IMR-90 (cell line): ENCODE results near the gene RPS10. TPM values are rescaled to one million over a fixed set of nuclear protein-coding genes. Genes with fewer than 3 reads are reported as not detected.

Experiments used
- ATAC-seq: fragments of 200-7000 bp; cut with Tn5 transposase; 2 replicates; pipeline ENCODE4 v1.9.1; 2020; ENCODE audit warnings: low read depth, mild to moderate bottlenecking, moderate library complexity
- BruUV-seq: library from RNA; stranded (reverse); fragments of 400-500 nt; replicated peaks from 2 replicates; lab custom pipeline; 2021; lab: Mats Ljungman, UMichigan
- CTCF ChIA-PET: fragments of 300-600 bp; formaldehyde crosslinking; extraction: SDS; loops from one replicate; lab custom pipeline; 2021; ENCODE audit warnings: antibody characterized with exemption; lab: Yijun Ruan, JAX
- POLR2A ChIA-PET: fragments of 300-600 bp; sonication (Branson Sonifier 250); formaldehyde crosslinking; loops from one replicate; lab custom pipeline; 2022; ENCODE audit warnings: antibody characterized with exemption; ENCODE audit not compliant: unreplicated experiment; lab: Charles Lee
- DNase-seq: peaks from one replicate; pipeline ENCODE4 v3.0.0; 2013
- H2AFZ ChIP-seq: replicated peaks from 2 replicates; pipeline ENCODE3; 2013; ENCODE audit warnings: low read length, mild to moderate bottlenecking; ENCODE audit not compliant: poor library complexity
- H2AK5ac ChIP-seq: 2 replicates; pipeline ENCODE4 v1.6.1; 2013; ENCODE audit warnings: low read depth, low read length, inconsistent platforms
- H2AK9ac ChIP-seq: replicated peaks from 2 replicates; pipeline ENCODE3; 2013; ENCODE audit warnings: mild to moderate bottlenecking, low read depth, low read length, moderate library complexity; ENCODE audit not compliant: poor library complexity
- H2BK120ac ChIP-seq: 2 replicates; pipeline ENCODE4 v1.6.1; 2013; ENCODE audit warnings: low read depth, low read length, inconsistent platforms
- H2BK15ac ChIP-seq: 3 replicates; pipeline ENCODE4 v1.6.1; 2013; ENCODE audit warnings: low read depth, low read length, inconsistent platforms
- H2BK20ac ChIP-seq: 2 replicates; pipeline ENCODE4 v1.6.1; 2013; ENCODE audit warnings: low read depth, mild to moderate bottlenecking, inconsistent platforms, low read length, moderate library complexity
- H2BK5ac ChIP-seq: 2 replicates; pipeline ENCODE4 v1.6.1; 2013; ENCODE audit warnings: mild to moderate bottlenecking, low read depth, low read length, inconsistent platforms; ENCODE audit not compliant: poor library complexity, severe bottlenecking
- H3K14ac ChIP-seq: replicated peaks from 2 replicates; pipeline ENCODE4 v1.6.1; 2013; ENCODE audit warnings: low read depth, low read length, inconsistent platforms
- H3K18ac ChIP-seq: 2 replicates; pipeline ENCODE4 v1.6.1; 2013; ENCODE audit warnings: low read depth, low read length, control low read depth
- H3K23ac ChIP-seq: 2 replicates; pipeline ENCODE4 v1.6.1; 2013; ENCODE audit warnings: low read depth, low read length, inconsistent platforms
- H3K27ac ChIP-seq: 2 replicates; pipeline ENCODE4 v1.5.1; 2013; ENCODE audit warnings: mild to moderate bottlenecking, control low read depth, low read length; ENCODE audit not compliant: insufficient read depth
- H3K27me3 ChIP-seq: 2 replicates; pipeline ENCODE4 v1.6.1; 2013; ENCODE audit warnings: low read length; ENCODE audit not compliant: control insufficient read depth, insufficient read depth
- H3K36me3 ChIP-seq: 2 replicates; pipeline ENCODE4 v1.6.1; 2013; ENCODE audit warnings: low read length, mixed read lengths; ENCODE audit not compliant: control insufficient read depth, insufficient read depth
- H3K4ac ChIP-seq: 2 replicates; pipeline ENCODE4 v1.6.1; 2013; ENCODE audit warnings: low read depth, low read length, inconsistent platforms
- H3K4me1 ChIP-seq: 2 replicates; pipeline ENCODE4 v1.6.1; 2013; ENCODE audit warnings: low read length, mixed read lengths; ENCODE audit not compliant: control insufficient read depth, insufficient read depth
- H3K4me2 ChIP-seq: 2 replicates; pipeline ENCODE4 v1.6.1; 2013; ENCODE audit warnings: low read depth, mild to moderate bottlenecking, control low read depth, low read length, moderate library complexity
- H3K4me3 ChIP-seq: 2 replicates; pipeline ENCODE4 v1.5.1; 2013; ENCODE audit warnings: low read depth, mild to moderate bottlenecking, control low read depth, low read length, moderate library complexity; ENCODE audit not compliant: insufficient read depth
- H3K56ac ChIP-seq: 2 replicates; pipeline ENCODE4 v1.6.1; 2013; ENCODE audit warnings: low read length, inconsistent platforms; ENCODE audit not compliant: insufficient read depth; ENCODE audit errors: extremely low read depth
- H3K79me1 ChIP-seq, 2 experiments: 2 replicates each; pipeline ENCODE4 v1.6.1; 2013; ENCODE audit warnings: low read length in 2 of 2, inconsistent platforms in 1 of 2, low read depth in 1 of 2
- H3K9ac ChIP-seq: 2 replicates; pipeline ENCODE4 v1.6.1; 2013; ENCODE audit warnings: low read depth, low read length, control low read depth
- H3K9me1 ChIP-seq: 2 replicates; pipeline ENCODE4 v1.6.1; 2013; ENCODE audit warnings: low read length, inconsistent platforms; ENCODE audit not compliant: insufficient read depth
- H3K9me3 ChIP-seq: 2 replicates; pipeline ENCODE4 v1.6.1; 2013; ENCODE audit warnings: low read length; ENCODE audit not compliant: control insufficient read depth, insufficient read depth
- H4K20me1 ChIP-seq: 2 replicates; pipeline ENCODE4 v1.6.1; 2013; ENCODE audit warnings: low read length, inconsistent platforms; ENCODE audit not compliant: insufficient read depth
- H4K5ac ChIP-seq: 2 replicates; pipeline ENCODE4 v1.6.1; 2013; ENCODE audit warnings: mild to moderate bottlenecking, low read depth, low read length, control low read depth
- H4K8ac ChIP-seq, 2 experiments: 2 replicates each; pipeline ENCODE4 v1.6.1; 2013; ENCODE audit warnings: low read depth in 2 of 2, low read length in 2 of 2, control low read depth in 1 of 2, inconsistent platforms in 1 of 2
- H4K91ac ChIP-seq: 2 replicates; pipeline ENCODE4 v1.6.1; 2013; ENCODE audit warnings: low read depth, low read length, inconsistent platforms; ENCODE audit not compliant: insufficient read depth
- POLR2A ChIP-seq: IDR thresholded peaks from 2 replicates; pipeline ENCODE4 v1.6.1; 2012; ENCODE audit warnings: mild to moderate bottlenecking, low read depth, low read length
- WGBS, 2 experiments: methylation state at CpG; one replicate each; pipeline versions ENCODE4 v1.1.5 to v1.1.7; 2013; ENCODE audit warnings: missing lambda C conversion rate in 2 of 2; ENCODE audit not compliant: insufficient read length in 1 of 2; ENCODE audit errors: extremely low coverage in 2 of 2; 5-methylcytosine and 5-hydroxymethylcytosine counted together
- dilution Hi-C: fragments of 300-500 bp; cut with HindIII; formaldehyde crosslinking; loops from one replicate; pipeline ENCODE4 v1.14.3; 2018; ENCODE audit warnings: low sequenced_read_pairs; ENCODE audit not compliant: unreplicated experiment
- in situ Hi-C: fragments of 300-500 bp; cut with MboI; formaldehyde crosslinking; loops from 3 replicates; pipeline ENCODE4 v1.14.3; 2019; ENCODE audit warnings: low sequenced_read_pairs, inconsistent platforms, mixed read lengths
- intact Hi-C: fragments of 100-400 bp; cut with micrococcal nuclease; formaldehyde crosslinking; loops from 2 replicates; pipeline ENCODE4 v1.10.0; 2022
- polyA plus RNA-seq, 3 experiments: library from polyadenylated mRNA; depleted of rRNA; stranded (reverse); fragments of >200 nt; gene quantifications; 2 replicates each; pipeline ENCODE4 v1.2.3, GENCODE V29; 2012; ENCODE audit warnings: low replicate concordance in 1 of 3
- total RNA-seq: library from RNA; depleted of rRNA; stranded (reverse); fragments of >200 nt; gene quantifications from 2 replicates; pipeline ENCODE4 v1.2.3, GENCODE V29; 2012
- TF ChIP-seq, protein P1 (sequence below): fragments of 150-350 bp; IDR thresholded peaks from 2 replicates; pipeline ENCODE4 v1.6.1; 2016; ENCODE audit warnings: low read depth, mild to moderate bottlenecking, low read length, moderate library complexity, borderline replicate concordance

The RPS10 gene
- total and polyA plus RNA-seq, 2 of the 4 experiments (the other 2 are of a cell fraction): 5,462 to 5,584 TPM

DNA sequence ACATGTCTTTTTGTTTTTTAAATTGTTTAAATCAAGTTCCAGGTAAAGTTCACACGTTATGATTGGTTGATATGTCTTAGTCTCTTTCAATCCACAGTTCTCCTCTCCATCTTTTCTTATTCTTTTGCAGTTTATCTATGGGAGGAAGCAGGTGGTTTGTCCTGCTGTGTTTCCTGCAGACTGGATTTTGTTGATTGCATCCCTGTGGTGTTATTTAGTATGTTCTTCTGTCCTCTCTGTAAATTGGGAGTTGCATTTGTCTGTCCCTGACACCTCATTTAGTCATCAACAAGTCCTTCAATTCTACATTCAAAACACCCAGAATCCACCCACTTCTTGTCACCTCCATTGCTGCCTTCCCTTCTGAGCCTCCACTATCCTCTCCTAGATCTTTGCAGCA lies 48.1 kb upstream of the RPS10 start:
- H4K5ac ChIP-seq: no peak overlapping the region
- H4K8ac ChIP-seq: no peak overlapping the region
- no peak overlapping the region for H2AFZ ChIP-seq
- H3K27ac ChIP-seq: no peak overlapping the region
- H3K9me3 ChIP-seq: peaks cover 4% of the 10 kb centered on the region
- dilution Hi-C loops (no loop called here), intact Hi-C loops (no loop called here), in situ Hi-C loops (no loop called here)
- DNase-seq (no peak), ATAC-seq (no peak)
- peaks cover 8% of the 10 kb centered on the region for H3K27me3 ChIP-seq
- no peaks in the 10 kb centered on the region for H3K36me3 ChIP-seq
- no peak overlapping the region for H3K4me3 ChIP-seq
- H3K4me2 ChIP-seq: no peak overlapping the region
- no peaks in the 10 kb centered on the region for H3K79me1 ChIP-seq
- no peak overlapping the region for H2BK120ac ChIP-seq
- H2AK5ac ChIP-seq: peak overlapping the region; percentile 46; the same call in 1 of the 2 replicates
- H3K14ac ChIP-seq: no peak overlapping the region
- peak overlapping the region; percentile 53; the same call in 1 of the 3 replicates for H2BK15ac ChIP-seq
- no peaks in the 10 kb centered on the region for H4K20me1 ChIP-seq
- no peak overlapping the region for H2AK9ac ChIP-seq
- H3K4me1 ChIP-seq: peaks cover 8% of the 10 kb centered on the region; the same call in 1 of the 2 replicates
- TF ChIP-seq, protein P1, sequence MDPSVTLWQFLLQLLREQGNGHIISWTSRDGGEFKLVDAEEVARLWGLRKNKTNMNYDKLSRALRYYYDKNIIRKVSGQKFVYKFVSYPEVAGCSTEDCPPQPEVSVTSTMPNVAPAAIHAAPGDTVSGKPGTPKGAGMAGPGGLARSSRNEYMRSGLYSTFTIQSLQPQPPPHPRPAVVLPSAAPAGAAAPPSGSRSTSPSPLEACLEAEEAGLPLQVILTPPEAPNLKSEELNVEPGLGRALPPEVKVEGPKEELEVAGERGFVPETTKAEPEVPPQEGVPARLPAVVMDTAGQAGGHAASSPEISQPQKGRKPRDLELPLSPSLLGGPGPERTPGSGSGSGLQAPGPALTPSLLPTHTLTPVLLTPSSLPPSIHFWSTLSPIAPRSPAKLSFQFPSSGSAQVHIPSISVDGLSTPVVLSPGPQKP: no peak
- no peak for TF ChIP-seq POLR2A
- ChIA-PET POLR2A (no interaction called here), CTCF (no interaction called here)
- H3K56ac ChIP-seq: no peak overlapping the region
- H3K18ac ChIP-seq: no peak overlapping the region
- BruUV-seq: no TSS peak
- no peak overlapping the region for H3K9ac ChIP-seq
- no peak overlapping the region for H2BK20ac ChIP-seq
- no peak overlapping the region for H3K23ac ChIP-seq
- no peak overlapping the region for H3K4ac ChIP-seq
- no peaks in the 10 kb centered on the region; the same call in 1 of the 2 replicates for H3K9me1 ChIP-seq
- H2BK5ac ChIP-seq: no peak overlapping the region
- no peak overlapping the region for H4K91ac ChIP-seq
- WGBS, 2 experiments: no CpG with 5 or more reads among the region's 1 CpG
